ENCODE results near the gene IRF2BP1. TPM values are rescaled to one million over a fixed set of nuclear protein-coding genes. Genes with fewer than 3 reads are reported as not detected.

IRF2BP1 gene
- total RNA-seq, 1 donor: 35.8 TPM

DNA sequence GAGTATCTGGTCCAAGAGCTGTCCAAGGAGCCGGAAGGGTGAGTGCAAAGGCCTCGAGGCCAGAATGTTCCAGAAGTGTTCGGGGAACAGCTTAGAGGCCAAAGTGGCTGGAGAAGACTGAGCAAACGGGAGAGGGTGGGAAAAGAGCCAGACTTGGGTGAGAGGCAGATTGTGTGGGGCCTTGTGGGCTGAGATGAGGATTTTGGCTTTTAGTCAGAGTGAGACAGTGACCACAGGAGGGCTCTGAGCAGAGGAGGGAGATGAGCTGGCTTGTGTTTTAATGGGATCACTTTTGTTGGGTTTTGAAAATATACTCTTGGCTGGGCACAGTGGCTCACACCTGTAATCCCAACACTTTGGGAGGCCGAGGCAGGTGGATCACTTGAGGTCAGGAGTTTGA lies 23.0 kb upstream of the IRF2BP1 start:
- no peaks in the 10 kb centered on the region for H4K20me1 ChIP-seq (ENCODE audit: insufficient read depth, low read length)
- no peaks in the 10 kb centered on the region for H3K79me2 ChIP-seq (ENCODE audit: insufficient read depth, low read length)
- no peaks in the 10 kb centered on the region for H3K4me1 ChIP-seq (ENCODE audit: insufficient read depth, low read length)
- no peak overlapping the region for H3K27ac ChIP-seq (ENCODE audit: low read depth, low read length)
- peak; percentile 76 for DNase-seq (ENCODE audit: insufficient read length, low spot score, missing footprints)
- no peak overlapping the region for H2AFZ ChIP-seq (ENCODE audit: low read length)
- H3K4me3 ChIP-seq (ENCODE audit: insufficient read depth, low read length): no peak overlapping the region
- TF ChIP-seq, protein P1, sequence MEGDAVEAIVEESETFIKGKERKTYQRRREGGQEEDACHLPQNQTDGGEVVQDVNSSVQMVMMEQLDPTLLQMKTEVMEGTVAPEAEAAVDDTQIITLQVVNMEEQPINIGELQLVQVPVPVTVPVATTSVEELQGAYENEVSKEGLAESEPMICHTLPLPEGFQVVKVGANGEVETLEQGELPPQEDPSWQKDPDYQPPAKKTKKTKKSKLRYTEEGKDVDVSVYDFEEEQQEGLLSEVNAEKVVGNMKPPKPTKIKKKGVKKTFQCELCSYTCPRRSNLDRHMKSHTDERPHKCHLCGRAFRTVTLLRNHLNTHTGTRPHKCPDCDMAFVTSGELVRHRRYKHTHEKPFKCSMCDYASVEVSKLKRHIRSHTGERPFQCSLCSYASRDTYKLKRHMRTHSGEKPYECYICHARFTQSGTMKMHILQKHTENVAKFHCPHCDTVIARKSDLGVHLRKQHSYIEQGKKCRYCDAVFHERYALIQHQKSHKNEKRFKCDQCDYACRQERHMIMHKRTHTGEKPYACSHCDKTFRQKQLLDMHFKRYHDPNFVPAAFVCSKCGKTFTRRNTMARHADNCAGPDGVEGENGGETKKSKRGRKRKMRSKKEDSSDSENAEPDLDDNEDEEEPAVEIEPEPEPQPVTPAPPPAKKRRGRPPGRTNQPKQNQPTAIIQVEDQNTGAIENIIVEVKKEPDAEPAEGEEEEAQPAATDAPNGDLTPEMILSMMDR (IDR thresholded peaks at IDR 0.05; ENCODE audit: extremely low read depth, low read depth, low read length): no peak
- H3K36me3 ChIP-seq (ENCODE audit: insufficient read depth, low read length): no peaks in the 10 kb centered on the region
- no peaks in the 10 kb centered on the region for H3K9me3 ChIP-seq (ENCODE audit: low read depth, low read length)
- H3K4me2 ChIP-seq (ENCODE audit: insufficient read depth, low read length): no peak overlapping the region
- H3K27me3 ChIP-seq (ENCODE audit: insufficient read depth, low read length): peaks cover 10% of the 10 kb centered on the region

DNA sequence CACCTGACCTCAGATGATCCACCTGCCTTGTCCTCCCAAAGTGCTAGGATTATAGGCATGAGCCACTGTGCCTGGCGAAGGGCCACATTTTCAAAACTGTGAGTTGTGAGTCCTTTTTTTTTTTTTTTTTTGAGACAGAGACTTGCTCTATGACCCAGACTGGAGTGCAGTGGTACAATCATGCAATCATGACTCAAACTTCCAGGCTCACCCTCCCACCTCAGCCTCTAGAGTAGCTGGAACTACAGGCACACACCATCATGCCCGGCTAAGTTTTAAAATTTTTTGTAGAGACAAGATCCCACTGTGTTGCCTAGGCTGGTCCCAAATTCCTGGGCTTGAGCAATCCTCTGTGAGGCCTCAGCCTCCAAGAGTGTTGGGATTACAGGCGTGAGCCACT lies 20.3 kb upstream of the IRF2BP1 start:
- H3K79me2 ChIP-seq (ENCODE audit: insufficient read depth, low read length): peaks cover 7% of the 10 kb centered on the region
- TF ChIP-seq, protein P1 (IDR thresholded peaks at IDR 0.05; ENCODE audit: extremely low read depth, low read depth, low read length): no peak
- H3K36me3 ChIP-seq (ENCODE audit: insufficient read depth, low read length): no peaks in the 10 kb centered on the region
- H3K27ac ChIP-seq (ENCODE audit: low read depth, low read length): no peak overlapping the region
- peaks cover under 1% of the 10 kb centered on the region for H3K4me1 ChIP-seq (ENCODE audit: insufficient read depth, low read length)
- H3K27me3 ChIP-seq (ENCODE audit: insufficient read depth, low read length): peaks cover 2% of the 10 kb centered on the region
- H4K20me1 ChIP-seq (ENCODE audit: insufficient read depth, low read length): no peaks in the 10 kb centered on the region
- H3K4me2 ChIP-seq (ENCODE audit: insufficient read depth, low read length): no peak overlapping the region
- DNase-seq (ENCODE audit: insufficient read length, low spot score, missing footprints): peak; percentile 15
- no peaks in the 10 kb centered on the region for H3K9me3 ChIP-seq (ENCODE audit: low read depth, low read length)
- peak overlapping the region; percentile 50 for H2AFZ ChIP-seq (ENCODE audit: low read length)
- no peak overlapping the region for H3K4me3 ChIP-seq (ENCODE audit: insufficient read depth, low read length)

DNA sequence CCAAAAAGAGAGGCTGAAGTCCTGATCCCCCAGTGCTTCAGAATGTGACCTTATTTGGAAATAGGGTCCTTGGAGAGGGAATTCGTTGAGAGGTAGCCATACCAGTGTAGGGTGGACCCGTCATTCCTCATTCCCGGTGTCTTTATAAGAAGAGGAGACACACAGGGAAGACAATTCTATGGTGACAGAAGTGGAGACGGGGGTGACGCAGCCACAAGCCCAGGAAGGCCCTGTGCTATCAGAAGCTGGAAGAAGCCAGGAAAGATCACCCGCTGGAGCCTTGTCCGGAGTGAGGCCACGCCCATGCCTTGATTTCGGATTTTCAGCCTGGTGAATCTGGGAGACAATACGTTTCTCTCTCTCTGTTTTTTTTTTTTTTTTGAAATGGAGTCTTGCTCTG lies 19.1 kb upstream of the IRF2BP1 start:
- TF ChIP-seq, protein P1 (IDR thresholded peaks at IDR 0.05; ENCODE audit: extremely low read depth, low read depth, low read length): no peak
- H3K79me2 ChIP-seq (ENCODE audit: insufficient read depth, low read length): peaks cover 10% of the 10 kb centered on the region
- no peak overlapping the region for H2AFZ ChIP-seq (ENCODE audit: low read length)
- no peaks in the 10 kb centered on the region for H3K27me3 ChIP-seq (ENCODE audit: insufficient read depth, low read length)
- peak; percentile 8 for DNase-seq (ENCODE audit: insufficient read length, low spot score, missing footprints)
- H3K9me3 ChIP-seq (ENCODE audit: low read depth, low read length): no peaks in the 10 kb centered on the region
- no peak overlapping the region for H3K27ac ChIP-seq (ENCODE audit: low read depth, low read length)
- H4K20me1 ChIP-seq (ENCODE audit: insufficient read depth, low read length): peaks cover 9% of the 10 kb centered on the region
- no peak overlapping the region for H3K4me2 ChIP-seq (ENCODE audit: insufficient read depth, low read length)
- peaks cover 5% of the 10 kb centered on the region for H3K4me1 ChIP-seq (ENCODE audit: insufficient read depth, low read length)
- H3K36me3 ChIP-seq (ENCODE audit: insufficient read depth, low read length): no peaks in the 10 kb centered on the region
- H3K4me3 ChIP-seq (ENCODE audit: insufficient read depth, low read length): no peak overlapping the region

DNA sequence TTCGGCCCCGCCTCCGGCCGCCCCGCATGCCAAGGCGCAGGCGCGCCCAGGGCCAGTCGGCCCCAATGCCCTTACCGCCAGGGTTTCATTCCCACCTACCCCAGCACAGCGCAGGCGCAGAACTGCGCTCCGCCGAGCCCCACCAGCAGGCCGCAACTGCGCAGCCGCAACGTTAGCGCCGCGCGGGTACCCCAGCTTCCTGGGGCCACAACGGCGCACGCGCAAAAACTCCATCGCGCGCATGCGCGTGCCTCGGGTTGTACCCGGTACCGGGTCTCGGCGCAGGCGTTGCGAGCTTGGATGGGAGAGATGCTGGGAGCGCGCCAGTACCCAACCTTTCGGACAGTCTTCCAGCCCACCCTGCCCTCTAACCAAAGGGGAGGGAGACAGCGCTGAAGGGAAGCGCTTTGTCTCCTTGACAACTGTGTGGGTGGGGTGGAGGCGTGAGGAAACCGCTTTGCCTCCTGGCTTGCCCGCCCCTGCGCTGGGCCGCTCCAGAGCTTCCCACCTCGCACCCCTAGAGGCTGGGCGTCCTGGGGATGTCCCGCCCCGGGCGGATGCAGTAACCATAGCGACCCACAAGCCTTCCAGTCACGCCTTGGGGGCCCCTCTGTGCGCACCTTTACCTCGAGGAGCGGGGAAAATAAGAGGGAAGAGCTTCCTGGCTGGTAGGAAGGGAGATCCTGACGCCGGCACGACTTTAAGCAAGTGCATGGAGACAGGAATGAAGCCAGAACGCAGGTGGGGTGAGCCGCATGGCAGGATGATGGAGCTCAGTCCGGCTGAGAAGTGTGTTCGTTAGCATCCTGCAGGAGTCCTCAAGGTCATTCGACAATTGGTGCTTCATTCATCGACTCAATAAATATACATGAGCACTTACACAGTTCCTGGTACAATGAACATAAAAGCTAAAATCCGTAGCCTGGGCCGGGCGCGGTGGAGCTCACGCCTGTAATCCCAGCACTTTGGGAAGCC lies 17.0 kb upstream of the IRF2BP1 start:
- H3K27ac ChIP-seq (ENCODE audit: low read depth, low read length): no peak overlapping the region

More for the DNA sequence above, 17.0 kb upstream of the IRF2BP1 start:
- Histone ChIP-seq H3K9me3 (ENCODE audit: low read depth, low read length) (no peaks in the 10 kb centered on the region), H2AFZ (ENCODE audit: low read length) (peak overlapping the region; percentile 99), H4K20me1 (ENCODE audit: insufficient read depth, low read length) (peaks cover 12% of the 10 kb centered on the region), H3K27me3 (ENCODE audit: insufficient read depth, low read length) (no peaks in the 10 kb centered on the region), H3K4me2 (ENCODE audit: insufficient read depth, low read length) (peak overlapping the region; percentile 95), H3K36me3 (ENCODE audit: insufficient read depth, low read length) (peaks cover 9% of the 10 kb centered on the region), H3K4me1 (ENCODE audit: insufficient read depth, low read length) (peaks cover 5% of the 10 kb centered on the region), H3K4me3 (ENCODE audit: insufficient read depth, low read length) (peak overlapping the region; percentile 82), H3K79me2 (ENCODE audit: insufficient read depth, low read length) (peaks cover 10% of the 10 kb centered on the region)
- peak; percentile 100 for DNase-seq (ENCODE audit: insufficient read length, low spot score, missing footprints)
- TF ChIP-seq, protein P1 (IDR thresholded peaks at IDR 0.05; ENCODE audit: extremely low read depth, low read depth, low read length): no peak

All from osteoblast (primary cell).